GM18520 (cell line): ENCODE results near the gene SPAAR.
"Not testable (repeated sequence)": the region's sequence is repeated elsewhere in the genome, so short reads cannot be mapped to it uniquely, and the experiment has no call there.

ENCODE experiments used
- ATAC-seq: cut with Tn5 transposase; IDR thresholded peaks from one replicate; pipeline ENCODE4 v1.9.1; 2021; ENCODE audit not compliant: unreplicated experiment

SPAAR gene, protein sequence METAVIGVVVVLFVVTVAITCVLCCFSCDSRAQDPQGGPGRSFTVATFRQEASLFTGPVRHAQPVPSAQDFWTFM

DNA sequence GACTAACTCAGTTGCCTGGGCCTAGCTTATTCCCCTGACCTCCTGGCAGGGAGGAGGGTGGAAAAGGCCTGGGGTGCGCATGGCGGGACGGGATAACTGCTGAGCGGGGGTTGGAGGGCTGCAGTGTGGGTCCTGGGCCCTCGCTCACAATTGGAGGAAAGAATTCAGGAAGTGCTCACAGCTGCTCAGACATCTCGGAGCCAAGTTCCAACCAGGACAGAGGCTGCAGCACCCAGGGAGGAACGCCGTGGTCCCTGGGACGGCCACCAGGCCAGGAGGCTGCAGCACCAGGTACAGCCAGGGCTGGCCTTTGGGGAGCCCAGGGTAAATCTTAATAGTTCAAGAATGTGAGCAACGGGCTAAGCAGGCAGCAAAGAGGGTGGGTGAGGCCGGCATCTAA is at the start of gene SPAAR:
Gene SPAAR, plus strand, starts transcription at position 217 of the 400 bp plus-strand sequence. CDS start 974 bp downstream, outside the sequence.
- ATAC-seq, result no peak

DNA sequence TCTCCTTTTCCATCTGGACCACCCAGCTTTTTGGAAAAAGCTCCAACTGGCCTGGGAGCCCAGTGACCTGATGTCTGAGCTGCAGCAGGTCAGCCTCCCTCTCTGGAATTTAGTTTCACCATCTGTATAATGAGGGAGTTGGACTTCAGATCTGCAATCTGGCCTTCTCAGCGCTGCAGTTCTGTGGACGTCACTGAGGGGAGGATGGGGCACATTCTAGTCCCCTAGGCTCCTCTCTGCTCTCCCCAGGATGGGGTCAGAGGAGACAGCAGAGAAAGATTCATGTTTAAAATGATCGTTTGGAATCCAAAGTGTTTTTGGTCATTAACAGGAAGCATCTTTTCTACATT is 49.3 kb upstream of the SPAAR start:
- no peak for ATAC-seq

DNA sequence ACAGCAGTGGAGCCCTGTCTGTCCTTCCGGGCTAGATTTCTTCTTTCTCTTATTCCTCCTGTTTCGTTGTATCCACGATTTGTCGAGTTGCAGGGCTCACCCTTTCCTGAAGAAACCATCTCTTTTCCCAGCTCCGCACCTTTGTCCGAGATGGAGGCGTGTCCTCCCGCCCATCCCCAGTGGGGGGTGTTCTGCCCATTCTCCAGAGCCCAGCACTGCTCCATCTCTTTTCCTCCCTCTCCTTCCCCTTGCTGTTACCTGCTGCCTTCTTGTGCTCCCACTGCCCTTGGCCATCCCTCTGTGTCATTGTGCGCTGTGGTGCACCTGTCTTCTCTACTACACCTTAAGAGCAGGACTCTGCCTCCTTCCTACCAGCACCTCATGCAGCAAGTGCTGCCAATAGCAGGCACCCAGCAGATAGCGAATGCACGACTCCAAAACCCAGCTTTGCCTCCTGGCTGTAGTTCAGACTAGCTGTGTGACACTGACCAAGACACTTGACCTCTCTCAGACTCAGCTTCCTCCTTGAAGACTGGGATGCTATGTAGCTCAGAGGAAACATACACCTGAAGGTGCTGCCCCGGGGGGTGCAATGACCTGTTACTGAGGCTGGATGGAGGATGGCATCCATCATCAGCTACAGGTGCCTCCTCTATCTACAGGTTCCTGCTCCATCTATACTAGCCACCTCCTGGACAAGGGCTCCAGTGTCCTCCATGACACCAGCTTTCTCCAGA is 48.0 kb upstream of the SPAAR start:
- no peak for ATAC-seq

DNA sequence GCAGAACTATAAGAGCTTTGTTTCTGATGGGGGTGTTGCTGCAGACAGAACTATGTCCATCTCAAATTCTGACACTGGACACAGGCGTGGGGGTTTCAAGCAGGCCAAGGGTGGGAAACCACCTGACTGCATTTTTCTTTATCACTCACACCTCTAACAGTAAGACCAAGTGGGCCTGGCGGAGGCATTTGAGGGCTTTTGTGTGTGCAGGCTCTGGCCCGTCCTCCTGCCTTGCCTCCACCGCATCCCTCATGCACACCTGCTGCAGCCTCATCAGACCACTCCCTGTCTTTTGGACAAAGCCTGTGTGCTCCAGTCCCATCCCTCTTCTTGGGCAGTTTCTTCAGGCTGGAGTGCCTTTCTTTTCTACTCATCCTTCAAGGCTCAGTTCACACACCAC is 47.0 kb upstream of the SPAAR start:
- ATAC-seq, result no peak

DNA sequence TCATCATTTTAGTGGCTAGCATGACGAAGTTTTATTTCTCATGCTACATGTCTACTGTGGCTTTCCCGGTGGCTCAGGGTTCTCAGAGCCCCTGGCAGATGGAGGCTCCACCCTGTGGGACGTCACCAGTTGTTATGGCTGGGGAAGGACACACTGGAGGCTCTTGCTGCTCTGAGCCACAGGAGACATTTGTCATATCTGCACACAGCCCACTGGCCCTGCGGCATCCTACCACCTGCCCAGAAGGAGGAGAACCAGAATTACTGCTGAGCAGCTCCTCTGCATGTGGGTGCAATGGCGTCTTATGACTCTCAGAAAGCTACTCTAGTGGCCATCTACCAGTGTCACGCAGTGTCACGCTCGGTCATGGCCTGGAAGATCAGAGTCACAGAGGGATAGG is 45.7 kb upstream of the SPAAR start:
- no peak for ATAC-seq

DNA sequence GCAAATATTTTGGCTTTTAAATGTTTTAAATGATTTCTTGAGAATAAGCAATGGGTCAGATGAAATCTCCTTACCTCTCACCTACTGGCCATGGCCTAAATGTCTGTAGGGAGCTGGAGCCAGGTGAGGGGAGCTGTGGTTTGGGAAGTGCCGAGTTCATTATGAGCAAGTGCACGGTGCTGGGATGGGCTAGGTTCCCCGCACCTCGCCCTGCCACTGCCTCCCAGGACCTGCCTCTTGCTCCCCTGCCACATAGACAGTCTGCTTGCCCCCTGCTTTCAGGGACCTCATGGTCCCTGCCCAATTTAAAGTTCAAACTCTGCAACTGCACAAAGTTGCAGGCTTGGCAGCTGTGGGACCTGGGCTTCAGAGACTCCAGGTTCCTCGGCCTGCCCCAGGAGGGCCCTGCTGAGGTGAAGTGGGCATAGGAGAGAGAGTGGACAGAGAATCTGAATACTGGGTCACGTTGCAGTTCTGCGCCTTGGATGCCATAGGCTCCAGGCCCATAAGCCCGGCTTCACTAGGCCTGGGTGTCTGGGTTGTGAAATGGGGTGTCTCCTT is 44.5 kb upstream of the SPAAR start:
- no peak for ATAC-seq

DNA sequence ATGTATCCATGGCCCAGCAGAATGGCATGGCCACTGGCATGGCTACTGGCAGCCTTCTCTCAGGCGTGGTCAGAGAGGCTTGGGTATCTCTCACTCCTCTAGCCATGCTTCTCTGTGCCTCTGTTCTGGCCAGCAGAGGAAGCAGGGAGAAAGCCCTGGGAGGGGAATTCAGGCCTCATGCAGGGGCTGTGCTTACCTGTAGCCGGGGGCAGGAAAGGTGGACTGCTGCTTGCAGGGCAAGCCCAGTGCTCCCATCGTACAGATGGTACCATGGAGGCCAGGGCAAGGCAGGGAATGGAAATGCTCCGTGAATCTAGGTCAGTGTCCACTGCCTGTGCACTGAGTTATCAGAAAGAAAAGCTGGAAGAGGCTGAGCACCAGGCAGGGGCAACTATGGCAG is 41.8 kb upstream of the SPAAR start:
- ATAC-seq, result no peak

DNA sequence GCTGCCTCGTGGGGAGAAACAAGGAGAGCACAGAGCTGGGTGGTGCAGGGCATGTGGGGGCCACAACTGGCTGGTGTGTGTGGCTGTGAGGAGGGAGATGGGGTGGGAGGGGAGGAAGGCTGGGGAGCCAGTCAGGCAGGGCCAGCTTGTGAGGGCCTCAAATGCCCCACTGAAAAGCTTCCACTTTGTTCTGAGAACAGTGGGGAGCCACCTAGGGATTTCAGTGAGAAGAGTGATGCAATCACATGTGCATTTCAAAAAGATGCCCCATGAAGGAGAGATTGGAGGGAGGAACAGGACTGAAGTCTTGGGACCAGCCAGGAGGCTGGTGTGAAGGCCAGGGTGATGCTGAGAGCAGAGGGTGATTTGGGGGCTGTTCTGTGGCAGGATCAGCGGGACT is 40.4 kb upstream of the SPAAR start:
- ATAC-seq, result no peak

DNA sequence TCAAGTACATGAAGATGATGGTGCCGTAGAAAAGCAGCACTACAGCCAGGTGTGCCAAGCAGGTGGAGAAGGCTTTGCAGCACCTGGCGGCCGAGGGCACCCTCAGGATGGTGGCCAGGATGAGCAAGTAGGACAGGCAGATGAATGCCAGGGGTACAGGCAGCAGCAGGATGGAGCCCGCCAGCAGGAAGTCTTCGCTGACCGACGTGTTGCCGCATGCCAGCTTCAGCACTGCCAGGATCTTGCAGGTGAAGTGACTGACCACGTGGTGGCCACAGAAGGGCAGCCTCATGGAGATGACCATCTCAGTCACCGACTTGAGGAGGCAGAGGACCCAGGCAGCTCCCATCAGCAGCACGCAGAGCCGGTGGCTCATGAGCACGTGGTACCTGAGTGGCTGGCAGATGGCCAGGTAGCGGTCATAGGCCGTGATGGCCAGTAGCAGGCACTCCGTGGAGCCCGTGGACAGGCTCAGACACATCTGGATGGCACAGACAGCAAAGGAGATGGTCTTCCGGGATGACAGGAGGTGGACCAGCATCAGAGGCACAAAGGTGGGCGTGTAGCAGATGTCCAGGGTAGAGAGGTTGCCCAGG is 39.6 kb upstream of the SPAAR start:
- no peak for ATAC-seq

DNA sequence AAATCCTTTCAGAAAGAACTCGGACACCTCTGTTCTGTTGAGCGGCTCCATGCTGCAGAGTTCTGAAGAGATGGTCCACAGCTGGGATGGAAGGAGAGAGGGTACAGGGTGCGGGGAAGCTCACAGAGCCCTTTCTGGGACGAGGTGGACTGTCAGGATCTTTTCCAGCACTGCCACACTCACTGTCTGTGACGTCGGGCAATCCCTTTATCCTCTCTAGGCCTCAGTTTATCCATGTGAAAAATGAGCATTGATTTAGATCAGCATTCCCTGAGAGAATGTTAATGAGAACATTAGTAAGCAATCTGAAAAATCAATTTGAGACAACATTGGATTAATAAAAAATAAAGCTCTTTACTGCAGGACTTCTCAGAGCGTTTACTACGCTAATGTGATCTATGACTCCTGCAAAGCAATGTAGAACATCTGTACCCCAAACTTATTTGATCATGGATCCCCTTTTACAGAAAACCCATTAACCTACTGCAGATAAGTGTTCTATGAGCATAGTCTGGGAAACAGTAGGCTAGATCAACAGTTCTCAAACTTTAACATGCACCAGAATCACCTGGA is 38.9 kb upstream of the SPAAR start, which contains the start of gene OR13J1:
Gene OR13J1, minus strand, starts transcription at position 51 of the 573 bp plus-strand sequence. Its CDS starts 0 bp downstream, at position 51.
- no peak for ATAC-seq

DNA sequence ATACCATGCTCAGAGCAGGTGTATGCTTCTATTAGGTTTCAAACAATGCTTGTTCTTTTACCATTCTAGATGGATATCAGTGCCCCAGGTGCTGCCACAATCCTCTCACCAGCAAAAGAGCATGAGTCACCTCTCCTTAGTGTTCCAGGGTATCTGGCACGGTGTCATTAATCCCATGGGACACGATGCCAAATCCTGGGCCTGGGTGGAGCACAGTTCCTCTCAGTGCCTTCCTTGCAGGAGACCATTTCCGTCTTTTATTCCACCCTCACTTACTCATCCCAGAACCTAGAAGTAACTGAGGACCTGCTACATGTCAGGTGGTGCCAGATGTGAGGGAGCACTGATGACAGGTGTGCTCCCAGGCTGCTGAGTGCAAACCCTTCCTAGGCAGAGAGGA is 37.7 kb upstream of the SPAAR start:
- no peak for ATAC-seq

DNA sequence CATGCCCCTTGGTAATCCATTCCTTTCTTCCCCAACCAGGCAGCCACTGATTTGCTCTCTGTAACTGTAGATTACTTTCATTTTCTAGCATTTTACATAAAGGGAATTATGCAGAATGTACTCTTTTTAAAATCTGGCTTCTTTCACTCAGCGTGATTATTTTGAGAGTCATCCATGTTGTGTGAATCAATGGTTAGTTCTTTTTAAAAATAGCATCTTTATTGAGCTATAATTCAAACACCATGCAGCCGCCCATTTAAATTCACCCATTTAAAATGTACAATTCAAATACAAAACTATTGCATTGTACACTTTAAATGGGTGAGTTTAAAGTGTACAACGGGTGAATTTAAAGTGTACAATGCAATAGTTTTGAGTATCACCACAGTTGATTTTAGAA is 36.8 kb upstream of the SPAAR start:
- ATAC-seq, result no peak

DNA sequence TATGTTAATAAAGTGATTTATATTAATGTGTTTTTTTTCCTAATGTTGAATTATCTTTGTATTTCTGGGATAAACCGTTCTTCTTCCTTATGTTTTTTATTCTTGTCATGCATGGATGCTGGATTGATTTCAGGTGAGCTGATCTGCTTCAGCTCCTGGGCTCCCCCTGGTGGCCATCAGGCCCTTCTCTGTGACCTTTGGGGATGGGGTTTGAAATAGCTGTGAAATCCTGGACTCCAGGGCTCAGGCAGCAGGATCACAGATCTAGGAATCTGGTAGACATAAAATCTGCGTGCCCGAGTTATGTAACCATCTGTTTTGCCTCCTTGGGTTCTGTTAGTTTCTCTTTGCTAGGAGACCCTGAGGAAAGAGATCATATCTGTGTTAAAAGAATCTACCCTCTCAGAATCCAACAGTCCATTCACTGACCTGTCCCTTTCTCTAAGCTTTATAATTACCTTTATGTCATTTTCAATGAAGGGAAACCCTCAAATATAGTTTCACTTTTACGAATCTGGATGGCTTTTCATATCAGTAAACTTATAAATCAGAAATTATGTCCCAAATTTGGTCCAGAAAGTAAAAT is 26.9 kb upstream of the SPAAR start:
- ATAC-seq, result no peak

DNA sequence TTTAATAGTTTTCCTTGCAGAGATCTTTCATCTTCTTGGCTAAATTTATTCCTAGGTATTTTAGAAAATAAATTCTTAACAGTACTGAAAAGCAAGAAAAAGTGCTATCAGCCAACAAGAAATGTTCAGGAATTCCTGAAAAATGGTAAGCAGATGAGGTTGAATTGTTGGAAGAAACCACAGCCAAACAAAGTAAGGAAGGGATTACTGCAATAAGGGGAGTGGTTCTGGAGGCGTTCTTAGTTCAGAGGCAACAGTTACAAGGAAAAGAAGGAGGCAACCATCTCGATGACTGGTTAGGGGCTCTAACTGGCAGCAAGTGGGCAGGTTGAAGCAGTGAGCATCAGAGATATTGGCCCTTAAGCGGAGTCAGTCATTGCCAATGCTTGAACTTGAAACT is 26.3 kb upstream of the SPAAR start:
- no peak for ATAC-seq

DNA sequence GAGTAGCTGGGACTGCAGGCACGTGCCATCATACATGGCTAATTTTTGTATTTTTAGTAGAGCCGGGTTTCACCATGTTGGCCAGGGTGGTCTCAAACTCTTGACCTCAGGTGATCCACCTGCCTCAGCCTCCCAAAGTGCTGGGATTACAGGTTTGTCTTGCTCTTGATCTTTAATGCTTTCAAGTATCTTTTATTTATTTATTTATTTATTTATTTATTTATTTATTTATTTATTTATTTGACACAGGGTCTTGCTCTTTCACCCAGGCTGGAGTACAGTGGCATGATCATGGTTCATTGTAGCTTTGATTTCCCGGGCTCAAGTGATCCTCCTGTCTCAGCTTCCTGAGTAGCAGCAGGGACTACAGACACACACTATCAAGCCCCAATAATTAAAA is 24.4 kb upstream of the SPAAR start:
- not testable (repeated sequence) for ATAC-seq

DNA sequence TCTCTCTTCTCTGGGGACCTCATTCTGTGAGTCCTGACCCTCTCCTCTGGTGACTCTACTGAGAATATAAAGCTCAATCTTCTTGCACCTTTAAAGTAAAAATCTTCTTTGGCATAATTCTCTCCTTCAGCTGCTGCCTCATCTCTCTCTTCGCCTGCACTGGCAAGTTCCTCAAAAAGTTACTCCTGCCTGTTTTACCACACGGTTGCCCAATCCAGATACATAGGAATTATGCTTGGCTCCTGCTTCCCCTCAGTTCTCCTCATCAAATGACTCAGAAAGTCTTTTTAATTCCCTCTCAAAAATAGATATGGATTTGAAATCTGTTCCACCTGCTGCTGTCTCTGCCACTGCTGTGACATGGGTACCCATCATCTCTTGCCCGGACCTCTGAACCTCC is 17.6 kb upstream of the SPAAR start:
- ATAC-seq, result no peak

DNA sequence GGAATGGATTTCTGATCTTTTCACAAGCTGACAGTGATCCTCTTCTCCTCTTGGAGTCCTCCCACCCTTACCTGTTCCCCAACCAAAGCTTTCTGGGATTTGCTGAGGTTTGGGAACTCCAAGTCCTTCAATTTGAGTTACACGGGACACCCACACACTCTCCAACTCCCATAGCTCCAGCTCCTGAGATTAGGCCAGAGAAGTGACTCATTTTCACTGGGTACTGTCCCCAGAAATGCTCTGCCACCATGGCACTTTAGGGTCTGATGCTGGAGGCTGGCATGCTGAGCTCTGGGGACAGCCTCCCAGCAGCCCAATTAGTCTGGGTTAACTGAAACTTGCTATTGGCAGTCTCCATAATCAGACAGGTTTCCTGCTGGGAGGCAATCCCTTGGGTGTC is 17.2 kb upstream of the SPAAR start:
- no peak for ATAC-seq

DNA sequence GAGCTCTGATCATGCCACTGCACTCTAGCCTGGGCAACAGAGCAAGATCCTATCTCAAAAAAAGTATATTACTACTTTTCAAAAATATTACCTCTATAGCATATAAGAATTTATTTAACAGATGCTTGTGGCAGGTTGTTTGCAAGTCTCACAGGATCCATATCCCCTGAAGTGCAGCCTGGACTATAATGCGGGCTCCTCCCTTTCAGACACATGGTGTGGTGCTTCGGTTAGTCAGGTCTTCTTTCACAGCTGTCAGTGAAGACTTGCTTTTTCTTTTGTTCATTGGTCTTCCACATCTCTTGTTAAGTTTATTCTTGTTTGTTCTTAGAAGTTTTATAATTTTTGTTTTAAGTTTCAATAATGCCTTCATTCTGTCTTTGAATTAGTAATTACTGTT is 12.7 kb upstream of the SPAAR start:
- ATAC-seq, result no peak

DNA sequence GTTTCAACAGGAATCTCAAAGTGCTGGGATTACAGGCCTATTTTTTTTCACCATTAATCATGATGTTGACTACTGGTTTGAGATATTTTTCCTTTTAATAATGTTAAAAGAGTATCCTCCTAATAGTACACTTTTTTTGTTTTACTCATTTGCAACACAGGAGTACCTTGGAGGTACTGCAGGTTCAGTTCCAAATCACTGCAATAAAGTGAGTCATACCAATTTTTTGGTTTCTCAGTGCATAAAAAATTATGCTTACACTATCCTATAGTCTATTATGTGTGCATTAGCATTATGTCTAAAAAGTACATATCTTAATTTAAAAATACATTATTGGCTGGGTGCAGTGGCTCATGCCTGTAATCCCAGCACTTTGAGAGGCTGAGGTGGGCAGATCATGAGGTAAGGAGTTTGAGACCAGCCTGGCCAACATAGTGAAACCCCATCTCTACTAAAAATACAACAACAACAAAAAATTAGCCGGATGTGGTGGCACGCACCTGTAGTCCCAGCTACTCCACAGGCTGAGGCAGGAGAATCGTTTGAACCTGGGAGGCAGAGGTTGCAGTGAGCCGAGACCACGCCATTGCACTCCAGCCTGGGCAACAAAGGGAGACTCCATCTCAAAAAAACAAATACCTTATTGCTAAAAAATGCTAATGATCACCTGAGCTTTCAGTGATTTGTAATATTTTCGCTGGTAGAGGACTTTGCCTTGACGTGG is 11.8 kb upstream of the SPAAR start:
- not testable (repeated sequence) for ATAC-seq

DNA sequence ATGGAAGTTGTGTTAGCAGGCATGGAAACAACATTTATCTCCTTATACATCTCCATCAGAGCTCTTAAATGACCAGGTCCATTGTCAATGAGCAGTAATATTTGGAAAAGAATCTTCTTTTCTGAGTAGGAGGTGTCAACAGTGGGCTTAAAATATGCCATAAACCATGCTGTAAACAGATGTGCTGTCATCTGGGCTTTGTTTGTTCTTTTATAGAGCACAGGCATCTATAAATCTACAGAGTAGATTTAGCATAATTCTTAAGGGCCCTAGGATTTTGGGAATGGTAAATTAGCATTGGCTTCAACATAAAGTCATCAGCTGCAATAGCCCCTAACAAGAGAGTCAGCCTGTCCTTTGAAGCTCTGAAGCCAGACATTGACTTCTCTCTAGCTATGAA is 11.0 kb upstream of the SPAAR start:
- no peak for ATAC-seq

DNA sequence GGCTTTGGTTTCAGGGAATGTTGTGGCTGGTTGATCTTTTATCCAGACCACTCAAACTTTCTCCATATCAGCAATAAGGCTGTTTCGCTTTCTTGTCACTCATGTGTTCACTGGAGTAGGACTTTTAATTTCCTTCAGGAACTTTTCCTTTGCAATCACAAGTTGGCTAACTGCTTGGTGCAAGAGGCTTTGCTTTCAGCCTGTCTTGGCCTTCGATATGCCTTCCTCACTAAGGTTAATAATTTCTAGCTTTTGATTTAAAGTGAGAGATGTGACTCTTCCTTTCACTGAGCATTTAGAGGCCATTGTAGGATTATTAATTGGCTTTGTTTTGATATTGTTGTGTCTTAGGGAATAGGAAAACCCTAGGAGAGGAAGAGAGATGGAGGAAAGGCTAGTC is 10.3 kb upstream of the SPAAR start:
- ATAC-seq, result no peak
